ENCODE data around the gene HCN1.
"Not testable (repeated sequence)": the region's sequence is repeated elsewhere in the genome, so short reads cannot be mapped to it uniquely, and the experiment has no call there.

The HCN1 gene

GRCh38 chr5:45609661-45610060 lies 86.5 kb downstream of the HCN1 start:
- no peak for FAIRE-seq

GRCh38 chr5:45604092-45604491 lies 92.1 kb downstream of the HCN1 start:
- FAIRE-seq, result no peak

GRCh38 chr5:45601424-45601823 lies 94.8 kb downstream of the HCN1 start:
- FAIRE-seq, result no peak

- FAIRE-seq, result no peak
These were observed 99.9 kb downstream of the HCN1 start for GRCh38 chr5:45596320-45596719.

GRCh38 chr5:45586001-45586400 lies 110.2 kb downstream of the HCN1 start:
- FAIRE-seq, result not testable (repeated sequence)

- no peak for FAIRE-seq
These were observed 117.9 kb downstream of the HCN1 start for GRCh38 chr5:45578270-45578669.

- FAIRE-seq, result no peak
These were observed 127.4 kb downstream of the HCN1 start for GRCh38 chr5:45568813-45569212.

- no peak for FAIRE-seq
These were observed 153.8 kb downstream of the HCN1 start for GRCh38 chr5:45542421-45542820.

GRCh38 chr5:45533663-45534062 lies 162.5 kb downstream of the HCN1 start:
- FAIRE-seq, result no peak

- no peak for FAIRE-seq
These were observed 163.2 kb downstream of the HCN1 start for GRCh38 chr5:45532826-45533624.

- FAIRE-seq, result no peak
These were observed 175.1 kb downstream of the HCN1 start for GRCh38 chr5:45521067-45521466.

- FAIRE-seq, result no peak
These were observed 183.7 kb downstream of the HCN1 start for GRCh38 chr5:45512521-45512920.

- no peak for FAIRE-seq
These were observed 186.8 kb downstream of the HCN1 start for GRCh38 chr5:45509371-45509770.

- no peak for FAIRE-seq
These were observed 188.0 kb downstream of the HCN1 start for GRCh38 chr5:45508135-45508534.

GRCh38 chr5:45507178-45507577 lies 189.0 kb downstream of the HCN1 start:
- no peak for FAIRE-seq

- FAIRE-seq, result not testable (repeated sequence)
These were observed 197.2 kb downstream of the HCN1 start for GRCh38 chr5:45499006-45499405.

- no peak for FAIRE-seq
These were observed 204.8 kb downstream of the HCN1 start for GRCh38 chr5:45491368-45491767.

GRCh38 chr5:45484781-45485180 lies 211.4 kb downstream of the HCN1 start:
- no peak for FAIRE-seq

GRCh38 chr5:45454114-45454513 lies 242.1 kb downstream of the HCN1 start:
- FAIRE-seq, result no peak

- not testable (repeated sequence) for FAIRE-seq
These were observed 251.3 kb downstream of the HCN1 start for GRCh38 chr5:45444856-45445255.

GRCh38 chr5:45440466-45440865 lies 255.7 kb downstream of the HCN1 start:
- FAIRE-seq, result no peak

GRCh38 chr5:45437752-45438151 lies 258.4 kb downstream of the HCN1 start:
- FAIRE-seq, result no peak

GRCh38 chr5:45417285-45417998 lies 278.7 kb downstream of the HCN1 start:
- FAIRE-seq, result no peak

All from A204.1 (cell line).